HFF-Myc (cell line): ENCODE measurements around the gene PRKAG1.

Experiments used
- DNase-seq: peaks from one replicate; pipeline ENCODE4 v3.0.0-alpha.2; 2011; ENCODE audit warnings: low read depth; ENCODE audit errors: extremely low read depth
- H3K4me3 ChIP-seq: replicated peaks from 2 replicates; pipeline ENCODE4 v1.5.1; 2011; ENCODE audit warnings: low read depth, mild to moderate bottlenecking, control low read depth, low read length
- CTCF ChIP-seq: IDR thresholded peaks from 2 replicates; pipeline ENCODE4 v1.5.1; 2012; ENCODE audit warnings: mild to moderate bottlenecking, low read depth, low read length, control low read depth; ENCODE audit errors: missing control alignments

The PRKAG1 gene

GRCh38 chr12:48957141-48958048 is 61.2 kb downstream of the PRKAG1 start, which contains the start of gene ARF3:
ARF3 (minus strand) TSS chr12:48957487; CDS start chr12:48941095, 16,392 bp downstream.
- no peak for TF ChIP-seq CTCF
- H3K4me3 ChIP-seq, result peak within 1 kb of the TSS; percentile 86
- peak; percentile 69 for DNase-seq

DNA sequence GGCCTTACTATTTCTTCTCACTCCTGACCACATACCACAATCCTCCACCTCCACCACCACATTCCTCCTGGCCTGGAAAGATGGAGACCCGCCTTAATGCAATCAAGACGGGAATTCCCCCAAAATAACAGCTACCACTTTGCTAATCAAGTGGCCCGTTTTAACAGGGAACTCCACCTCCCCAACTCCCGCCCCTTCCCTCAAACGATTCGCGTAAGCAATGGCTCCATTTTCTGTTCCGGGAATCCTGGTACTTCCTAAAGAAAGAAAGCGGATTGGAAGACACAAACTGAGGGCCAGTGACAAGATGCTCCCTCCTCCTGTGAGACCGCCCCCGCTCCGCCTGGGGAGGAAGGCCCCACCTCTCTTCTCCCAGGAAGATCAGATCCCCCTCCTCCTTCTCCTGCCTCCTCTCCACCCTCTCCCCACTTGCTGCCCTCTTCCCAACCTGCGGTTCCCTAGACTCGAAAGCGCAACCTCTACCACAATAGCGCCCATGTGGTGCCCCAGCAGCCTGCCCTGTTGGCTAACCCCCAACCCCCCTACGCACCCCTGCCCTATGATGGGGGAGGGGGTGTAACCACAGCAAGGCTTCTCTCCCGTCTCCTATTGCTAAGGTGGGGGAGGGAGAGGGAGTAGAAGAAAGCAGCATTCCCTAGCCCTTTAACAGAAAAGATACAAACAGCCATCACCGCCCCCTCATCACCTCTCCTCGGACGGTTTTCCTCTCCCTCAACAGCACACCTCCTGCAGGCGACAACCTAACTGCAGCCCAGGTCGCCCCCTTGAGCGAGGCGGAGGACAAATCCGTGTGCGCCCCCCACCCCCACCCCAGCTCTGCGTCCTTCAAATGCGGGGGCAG is 62.1 kb downstream of the PRKAG1 start:
- no peak for TF ChIP-seq CTCF
- peak; percentile 85 for DNase-seq
- H3K4me3 ChIP-seq, result peak overlapping the region; percentile 86

GRCh38 chr12:48954841-48955501 is 63.6 kb downstream of the PRKAG1 start:
- TF ChIP-seq CTCF, result no peak
- DNase-seq, result no peak
- no peak overlapping the region for H3K4me3 ChIP-seq

DNA sequence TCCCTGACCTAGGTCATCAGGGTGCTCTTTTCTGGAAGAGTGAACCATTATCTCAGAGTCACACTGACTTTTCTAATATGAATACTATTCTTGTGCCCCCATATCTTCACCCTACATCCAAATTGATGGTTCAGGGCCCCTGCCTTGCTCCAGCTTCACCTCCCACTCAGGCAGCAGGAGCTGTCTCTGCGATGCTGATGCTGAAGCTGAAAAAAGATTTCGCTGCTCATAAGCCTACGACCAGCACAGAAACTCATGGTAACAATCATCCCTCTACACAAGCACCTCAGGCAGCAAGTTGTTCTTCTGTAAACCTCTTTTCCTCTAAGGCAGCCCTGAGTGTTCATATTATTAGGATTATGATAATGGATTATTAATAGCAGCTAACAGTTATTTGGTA is 64.5 kb downstream of the PRKAG1 start:
- no peak for DNase-seq
- no peak overlapping the region for H3K4me3 ChIP-seq
- TF ChIP-seq CTCF, result no peak

DNA sequence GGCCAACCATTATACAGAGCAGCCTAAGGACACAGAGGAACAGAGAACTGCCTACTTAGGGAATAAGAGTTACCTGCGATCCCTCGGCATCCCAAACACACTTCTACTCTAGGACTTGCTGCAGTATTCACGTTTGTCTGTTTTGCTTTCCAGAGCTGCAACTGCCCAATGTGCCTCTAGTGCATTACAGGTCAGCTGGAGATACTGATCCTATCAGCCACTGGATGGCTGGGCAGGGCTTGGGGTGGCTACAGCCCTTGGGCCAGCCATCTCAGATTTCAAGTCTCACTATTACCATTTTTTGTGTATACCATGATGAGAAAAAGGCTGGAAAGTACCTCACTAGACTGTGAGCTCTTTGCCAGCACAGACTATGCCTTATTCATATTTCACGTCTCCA is 65.9 kb downstream of the PRKAG1 start:
- no peak for TF ChIP-seq CTCF
- no peak overlapping the region for H3K4me3 ChIP-seq
- no peak for DNase-seq
